GM23338 (cell line): Measurements from ENCODE around the gene P2RY6. TPM values are rescaled to one million over a fixed set of nuclear protein-coding genes. Genes with fewer than 3 reads are reported as not detected.

Experiments used
- ATAC-seq: fragments of 200-7000 bp; cut with Tn5 transposase; 3 replicates; pipeline ENCODE4 v1.9.1; 2020
- DNase-seq: peaks from one replicate; pipeline ENCODE4 v3.0.0-alpha.2; 2015; ENCODE audit warnings: low spot score
- H2AFZ ChIP-seq: fragments of 200-600 bp; sonication (generic); 2 replicates; pipeline ENCODE4 v1.8.0; 2016; ENCODE audit warnings: antibody characterized with exemption, mild to moderate bottlenecking, moderate library complexity
- H3F3A ChIP-seq: fragments of 200-600 bp; sonication (generic); replicated peaks from 2 replicates; pipeline ENCODE4 v1.8.0; 2017; ENCODE audit warnings: antibody characterized with exemption, mixed run types, low read depth
- H3K27ac ChIP-seq: fragments of 200-600 bp; sonication (generic); 2 replicates; pipeline ENCODE4 v1.6.1; 2016; ENCODE audit warnings: low read depth
- H3K27me3 ChIP-seq: fragments of 200-600 bp; sonication (generic); 2 replicates; pipeline ENCODE4 v1.8.0; 2016; ENCODE audit warnings: mild to moderate bottlenecking, mixed run types, moderate library complexity; ENCODE audit not compliant: insufficient read depth
- H3K36me3 ChIP-seq: fragments of 200-600 bp; sonication (generic); 2 replicates; pipeline ENCODE4 v1.8.0; 2016; ENCODE audit warnings: mild to moderate bottlenecking; ENCODE audit not compliant: insufficient read depth
- H3K4me1 ChIP-seq: fragments of 200-600 bp; sonication (generic); 2 replicates; pipeline ENCODE4 v1.8.0; 2016; ENCODE audit warnings: mild to moderate bottlenecking, moderate library complexity; ENCODE audit not compliant: insufficient read depth
- H3K4me2 ChIP-seq: fragments of 200-600 bp; sonication (generic); 2 replicates; pipeline ENCODE4 v1.7.1; 2017; ENCODE audit warnings: mixed run types
- H3K4me3 ChIP-seq: fragments of 200-600 bp; sonication (generic); 2 replicates; pipeline ENCODE4 v1.6.1; 2016; ENCODE audit warnings: mixed run types
- H3K79me2 ChIP-seq: fragments of 200-600 bp; sonication (generic); replicated peaks from 2 replicates; pipeline ENCODE4 v1.8.0; 2017; ENCODE audit warnings: mild to moderate bottlenecking; ENCODE audit not compliant: insufficient read depth
- H3K9me2 ChIP-seq: fragments of 200-600 bp; sonication (generic); 2 replicates; pipeline ENCODE4 v1.8.0; 2017; ENCODE audit not compliant: insufficient read depth
- H4K20me1 ChIP-seq: fragments of 200-600 bp; sonication (generic); replicated peaks from 2 replicates; pipeline ENCODE4 v1.8.0; 2017; ENCODE audit warnings: mild to moderate bottlenecking; ENCODE audit not compliant: insufficient read depth
- H3K27ac Mint-ChIP-seq: 2 replicates; pipeline ENCODE4 v1.8.0; 2020; ENCODE audit warnings: inconsistent platforms, mild to moderate bottlenecking, moderate library complexity, mixed read lengths
- H3K27me3 Mint-ChIP-seq: 3 replicates; pipeline ENCODE4 v1.8.0; 2022; ENCODE audit warnings: low read depth, mild to moderate bottlenecking, moderate library complexity, mixed read lengths, inconsistent platforms; ENCODE audit not compliant: insufficient read depth, poor library complexity
- H3K36me3 Mint-ChIP-seq: 3 replicates; pipeline ENCODE4 v1.8.0; 2021; ENCODE audit warnings: low read depth, mild to moderate bottlenecking, inconsistent platforms, moderate library complexity, mixed read lengths
- H3K4me1 Mint-ChIP-seq: 3 replicates; pipeline ENCODE4 v1.8.0; 2020; ENCODE audit warnings: mild to moderate bottlenecking, inconsistent platforms, mixed read lengths
- H3K4me3 Mint-ChIP-seq: 3 replicates; pipeline ENCODE4 v1.8.0; 2021; ENCODE audit warnings: moderate library complexity, mild to moderate bottlenecking, inconsistent platforms, mixed read lengths
- H3K9me3 Mint-ChIP-seq: 3 replicates; pipeline ENCODE4 v1.8.0; 2020; ENCODE audit warnings: moderate library complexity, mild to moderate bottlenecking, inconsistent platforms, mixed read lengths
- CTCF ChIP-seq, 2 experiments: fragments of 200-600 bp in 1 of 2; sonication (generic) in 1 of 2; conservative IDR thresholded peaks; 2 replicates each; pipeline versions ENCODE4 v1.5.1 to v1.6.1; 2016 to 2017; ENCODE audit warnings: antibody characterized with exemption in 2 of 2, low read depth in 2 of 2, mild to moderate bottlenecking in 2 of 2, moderate library complexity in 1 of 2
- ETS1 ChIP-seq: IDR thresholded peaks from 2 replicates; pipeline ENCODE4 v1.6.1; 2016; ENCODE audit warnings: antibody characterized with exemption
- POLR2AphosphoS5 ChIP-seq: IDR thresholded peaks from 2 replicates; pipeline ENCODE4 v1.6.1; 2016; ENCODE audit warnings: antibody characterized with exemption, low read depth
- REST ChIP-seq: IDR thresholded peaks from one replicate; pipeline ENCODE4 v1.6.1; 2018; ENCODE audit warnings: antibody characterized with exemption; ENCODE audit not compliant: unreplicated experiment
- ZNF331 ChIP-seq: fragments of 250-450 bp; sonication (Bioruptor Pico); IDR thresholded peaks from 2 replicates; pipeline ENCODE4 v1.5.0; 2020; ENCODE audit warnings: low read depth, mild to moderate bottlenecking, moderate library complexity
- ZNF462 ChIP-seq: fragments of 250-450 bp; sonication (Bioruptor Pico); IDR thresholded peaks from 2 replicates; pipeline ENCODE4 v1.5.0; 2020; ENCODE audit warnings: mild to moderate bottlenecking, moderate library complexity
- polyA plus RNA-seq: library from polyadenylated mRNA; unstranded; fragments of >200 nt; fragmentation: Nextera tagmentation; extraction: Ambion mirVana; gene quantifications from 2 replicates; pipeline ENCODE4 v1.2.1, GENCODE V29; 2016
- total RNA-seq: library from RNA; depleted of rRNA; stranded (reverse); fragments of >200 nt; shearing (Covaris generic); gene quantifications from 2 replicates; pipeline ENCODE4 v1.2.3, GENCODE V29; 2014

P2RY6 gene
- total and polyA plus RNA-seq, 2 experiments from 2014 or later: not detected

GRCh38 chr11:73310076-73310475, 37.9 kb downstream of the P2RY6 start (continued):
- TF ChIP-seq ZNF462 (CRISPR knock-in tag): no peak

- no peak overlapping the region for H3K27ac Mint-ChIP-seq
- Histone ChIP-seq H3K4me1 (peaks cover 9% of the 10 kb centered on the region), H4K20me1 (peaks cover 23% of the 10 kb centered on the region), H3K9me2 (no peaks in the 10 kb centered on the region), H3K27ac (no peak overlapping the region), H3K36me3 (no peaks in the 10 kb centered on the region), H3K4me2 (no peak overlapping the region), H3K79me2 (0 out of 2 replicates have a peak, but pooled peaks cover 8% of the 10 kb centered on the region), H2AFZ (no peak overlapping the region), H3K27me3 (peaks cover 25% of the 10 kb centered on the region), H3F3A (no peaks in the 10 kb centered on the region), H3K4me3 (no peak overlapping the region)
- H3K4me3 Mint-ChIP-seq: no peak overlapping the region
- H3K4me1 Mint-ChIP-seq: peaks cover 33% of the 10 kb centered on the region
- H3K36me3 Mint-ChIP-seq: no peaks in the 10 kb centered on the region; the same call in 2 of the 3 replicates
- peaks cover 39% of the 10 kb centered on the region for H3K27me3 Mint-ChIP-seq
- H3K9me3 Mint-ChIP-seq: no peaks in the 10 kb centered on the region
- DNase-seq: no peak
- no peak for ATAC-seq
- no peak for TF ChIP-seq CTCF (conservative IDR thresholded peaks at IDR 0.05; ENCODE audit: low read depth in 2 of 2)
- no peak for TF ChIP-seq REST
- TF ChIP-seq POLR2AphosphoS5: no peak
- no peak for TF ChIP-seq ZNF331 (CRISPR knock-in tag)
- TF ChIP-seq ETS1: no peak
Observed at GRCh38 chr11:73310661-73311393, 38.7 kb downstream of the P2RY6 start.
